GM12878 (cell line): ENCODE data around the gene MBD5.

Experiments used
- CTCF ChIP-seq, 3 experiments: IDR thresholded peaks in 2 of 3; conservative IDR thresholded peaks in 1 of 3; 2 replicates each; pipeline ENCODE4 v1.5.1; 2011; ENCODE audit warnings: low read depth in 3 of 3, low read length in 3 of 3, mild to moderate bottlenecking in 3 of 3, control low read depth in 2 of 3, moderate library complexity in 2 of 3, inconsistent platforms in 1 of 3, mixed read lengths in 1 of 3; ENCODE audit not compliant: control insufficient read depth in 2 of 3, insufficient read depth in 1 of 3; ENCODE audit errors: extremely low read depth in 1 of 3
- EZH2 ChIP-seq: IDR thresholded peaks from 2 replicates; pipeline ENCODE4 v1.6.1; 2012; ENCODE audit warnings: low read depth, mild to moderate bottlenecking, control low read depth, inconsistent platforms, low read length, borderline replicate concordance; ENCODE audit not compliant: control insufficient read depth
- FOXM1 ChIP-seq: IDR thresholded peaks from 2 replicates; pipeline ENCODE4 v1.6.1; 2012; ENCODE audit warnings: low read depth, mild to moderate bottlenecking, inconsistent platforms, low read length, moderate library complexity
- NRF1 ChIP-seq: conservative IDR thresholded peaks from 2 replicates; pipeline ENCODE4 v1.6.1; 2011; ENCODE audit warnings: mild to moderate bottlenecking, low read depth, low read length, improper control_type of control experiment

- TF ChIP-seq FOXM1 (no peak), EZH2 (no peak), CTCF (IDR thresholded peaks at IDR 0.05 in 2 of 3, conservative IDR thresholded peaks at IDR 0.05 in 1 of 3; ENCODE audit: control insufficient read depth in 2 of 3, extremely low read depth in 1 of 3, insufficient read depth in 1 of 3, low read depth in 3 of 3, low read length in 3 of 3) (no peak), NRF1 (no peak)
These were observed 211.0 kb downstream of the MBD5 start for GRCh38 chr2:148231858-148232257.
